ENCODE results near the gene ZFTA. TPM values are rescaled to one million over a fixed set of nuclear protein-coding genes. Genes with fewer than 3 reads are reported as not detected.
"Not testable (repeated sequence)": the region's sequence is repeated elsewhere in the genome, so short reads cannot be mapped to it uniquely, and the experiment has no call there.

The ZFTA gene
- total RNA-seq, 1 donor from 2014 or later = 62.1 TPM

GRCh38 chr11:63813563-63814382, 45.2 kb upstream of the ZFTA start:
- TF ChIP-seq, protein P1, sequence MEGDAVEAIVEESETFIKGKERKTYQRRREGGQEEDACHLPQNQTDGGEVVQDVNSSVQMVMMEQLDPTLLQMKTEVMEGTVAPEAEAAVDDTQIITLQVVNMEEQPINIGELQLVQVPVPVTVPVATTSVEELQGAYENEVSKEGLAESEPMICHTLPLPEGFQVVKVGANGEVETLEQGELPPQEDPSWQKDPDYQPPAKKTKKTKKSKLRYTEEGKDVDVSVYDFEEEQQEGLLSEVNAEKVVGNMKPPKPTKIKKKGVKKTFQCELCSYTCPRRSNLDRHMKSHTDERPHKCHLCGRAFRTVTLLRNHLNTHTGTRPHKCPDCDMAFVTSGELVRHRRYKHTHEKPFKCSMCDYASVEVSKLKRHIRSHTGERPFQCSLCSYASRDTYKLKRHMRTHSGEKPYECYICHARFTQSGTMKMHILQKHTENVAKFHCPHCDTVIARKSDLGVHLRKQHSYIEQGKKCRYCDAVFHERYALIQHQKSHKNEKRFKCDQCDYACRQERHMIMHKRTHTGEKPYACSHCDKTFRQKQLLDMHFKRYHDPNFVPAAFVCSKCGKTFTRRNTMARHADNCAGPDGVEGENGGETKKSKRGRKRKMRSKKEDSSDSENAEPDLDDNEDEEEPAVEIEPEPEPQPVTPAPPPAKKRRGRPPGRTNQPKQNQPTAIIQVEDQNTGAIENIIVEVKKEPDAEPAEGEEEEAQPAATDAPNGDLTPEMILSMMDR (IDR thresholded peaks at IDR 0.05; ENCODE audit: unreplicated experiment) = no peak
- H3K4me3 Mint-ChIP-seq = peak overlapping the region; percentile 81
- peaks cover 9% of the 10 kb centered on the region for H3K36me3 Mint-ChIP-seq
- H3K9me3 Mint-ChIP-seq = no peaks in the 10 kb centered on the region
- DNase-seq (ENCODE audit: low spot score in 2 of 2, unreplicated experiment in 2 of 2) = peak; percentile 35 to 65
- H3K27me3 Mint-ChIP-seq (ENCODE audit: low read depth) = no peaks in the 10 kb centered on the region
- peaks cover 19% of the 10 kb centered on the region for H3K4me1 Mint-ChIP-seq
- H3K27ac Mint-ChIP-seq = peak overlapping the region; percentile 64

GRCh38 chr11:63813035-63813562, 44.5 kb upstream of the ZFTA start, which contains the start of gene SPINDOC:
TSS of gene SPINDOC (plus strand) at chr11:63813456. CDS start at chr11:63813687, 231 bp downstream.
- Mint-ChIP-seq H3K9me3 (no peaks in the 10 kb centered on the region), H3K4me3 (peak within 1 kb of the TSS; percentile 81), H3K36me3 (peaks cover 9% of the 10 kb centered on the region), H3K27ac (peak within 1 kb of the TSS; percentile 64), H3K27me3 (ENCODE audit: low read depth) (no peaks in the 10 kb centered on the region), H3K4me1 (peaks cover 19% of the 10 kb centered on the region)
- TF ChIP-seq, protein P1 (IDR thresholded peaks at IDR 0.05; ENCODE audit: unreplicated experiment) = no peak
- DNase-seq (ENCODE audit: low spot score in 2 of 2, unreplicated experiment in 2 of 2) = peak; percentile 51 to 77

DNA sequence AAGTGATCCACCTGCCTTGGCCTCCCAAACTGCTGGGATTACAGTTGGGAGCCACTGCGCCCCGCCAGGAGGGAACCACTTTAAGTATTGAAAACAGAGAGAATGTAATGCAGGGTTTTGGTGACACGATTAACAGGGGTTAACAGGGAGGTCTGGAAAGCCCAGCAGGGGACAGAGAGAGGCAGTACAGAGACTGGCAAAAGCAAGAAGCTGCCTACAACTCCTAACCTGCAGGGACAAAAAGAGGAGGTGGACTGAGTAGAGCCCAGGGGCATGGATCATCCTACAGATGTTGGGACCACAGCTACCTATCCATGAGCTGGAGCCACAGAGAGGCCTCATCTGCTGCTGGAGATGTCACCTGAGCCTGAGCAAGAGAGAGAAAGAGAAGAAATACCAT, 42.9 kb upstream of the ZFTA start:
- Mint-ChIP-seq H3K36me3 (peaks cover 3% of the 10 kb centered on the region), H3K27me3 (ENCODE audit: low read depth) (no peaks in the 10 kb centered on the region), H3K9me3 (no peaks in the 10 kb centered on the region), H3K27ac (no peak overlapping the region), H3K4me3 (no peak overlapping the region), H3K4me1 (peaks cover 19% of the 10 kb centered on the region)
- no peak for DNase-seq (ENCODE audit: low spot score in 2 of 2, unreplicated experiment in 2 of 2)
- TF ChIP-seq, protein P1 (IDR thresholded peaks at IDR 0.05; ENCODE audit: unreplicated experiment) = no peak

GRCh38 chr11:63810383-63810782, 41.8 kb upstream of the ZFTA start:
- not testable (repeated sequence) for H3K27ac Mint-ChIP-seq; H3K4me3 Mint-ChIP-seq; H3K36me3 Mint-ChIP-seq; H3K27me3 Mint-ChIP-seq (ENCODE audit: low read depth); DNase-seq (ENCODE audit: low spot score in 2 of 2, unreplicated experiment in 2 of 2); H3K9me3 Mint-ChIP-seq
- peaks cover 18% of the 10 kb centered on the region for H3K4me1 Mint-ChIP-seq

DNA sequence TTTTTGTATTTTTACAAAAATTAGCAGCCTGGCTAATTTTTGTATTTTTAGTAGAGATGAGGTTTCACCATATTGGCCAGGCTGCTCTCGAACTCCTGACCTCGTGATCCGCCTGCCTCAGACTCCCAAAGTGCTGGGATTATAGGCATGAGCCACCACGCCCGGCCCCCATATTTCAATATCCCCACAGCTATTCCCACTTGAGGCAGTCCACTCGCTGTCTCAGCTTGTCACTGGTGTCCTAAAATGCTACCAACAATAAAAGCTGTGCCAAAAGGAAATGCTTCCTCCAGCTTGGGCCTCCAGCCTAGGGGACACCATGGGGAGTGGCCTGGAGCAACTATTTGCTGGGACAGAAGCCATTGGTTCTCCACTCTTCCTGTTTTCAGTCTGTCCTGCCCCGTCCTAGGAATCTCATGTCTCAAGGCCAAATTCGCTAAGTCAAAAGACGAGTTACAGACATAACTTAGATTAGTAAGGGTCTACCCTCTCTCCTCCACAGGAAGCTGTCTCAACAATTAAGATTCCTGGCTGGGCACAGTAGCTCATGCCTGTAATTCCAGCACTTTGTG, 37.4 kb upstream of the ZFTA start:
- Mint-ChIP-seq H3K27ac (no peak overlapping the region), H3K9me3 (no peaks in the 10 kb centered on the region), H3K4me1 (peaks cover 7% of the 10 kb centered on the region), H3K36me3 (no peaks in the 10 kb centered on the region), H3K4me3 (no peak overlapping the region), H3K27me3 (ENCODE audit: low read depth) (no peaks in the 10 kb centered on the region)
- TF ChIP-seq, protein P1 (IDR thresholded peaks at IDR 0.05; ENCODE audit: unreplicated experiment) = no peak
- DNase-seq (ENCODE audit: low spot score in 2 of 2, unreplicated experiment in 2 of 2) = no peak

DNA sequence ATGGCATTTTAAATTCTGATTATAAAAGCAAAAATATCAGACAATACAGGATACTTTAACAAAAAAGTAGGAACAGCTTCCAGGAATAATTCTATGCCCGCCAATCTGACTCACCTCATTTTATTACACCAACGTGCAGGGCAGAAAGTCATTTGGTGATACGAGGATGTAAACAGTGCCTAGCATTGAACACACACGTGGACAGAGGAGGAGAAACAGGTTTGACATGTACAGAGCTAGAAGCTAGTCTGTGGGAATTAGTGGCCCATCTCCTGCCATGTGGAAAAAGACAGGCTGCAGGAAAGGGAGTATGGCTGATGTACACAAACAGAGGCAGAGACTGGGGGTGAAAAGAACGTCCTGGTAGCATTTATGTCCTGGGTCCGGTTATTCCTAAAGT, 35.7 kb upstream of the ZFTA start:
- DNase-seq (ENCODE audit: low spot score in 2 of 2, unreplicated experiment in 2 of 2) = no peak
- no peaks in the 10 kb centered on the region for H3K9me3 Mint-ChIP-seq
- TF ChIP-seq, protein P1 (IDR thresholded peaks at IDR 0.05; ENCODE audit: unreplicated experiment) = no peak
- H3K27ac Mint-ChIP-seq = no peak overlapping the region
- no peak overlapping the region for H3K4me3 Mint-ChIP-seq
- no peaks in the 10 kb centered on the region for H3K27me3 Mint-ChIP-seq (ENCODE audit: low read depth)
- H3K36me3 Mint-ChIP-seq = no peaks in the 10 kb centered on the region
- H3K4me1 Mint-ChIP-seq = peaks cover 7% of the 10 kb centered on the region

Measured in mesothelial cell of epicardium (in vitro differentiated cells).